ENCODE results near the gene TEP1. TPM values are rescaled to one million over a fixed set of nuclear protein-coding genes. Genes with fewer than 3 reads are reported as not detected.
"Not testable (repeated sequence)": the region's sequence is repeated elsewhere in the genome, so short reads cannot be mapped to it uniquely, and the experiment has no call there.

Gene TEP1
- total RNA-seq, 1 donor from 2014 or later = 10.4 TPM

DNA sequence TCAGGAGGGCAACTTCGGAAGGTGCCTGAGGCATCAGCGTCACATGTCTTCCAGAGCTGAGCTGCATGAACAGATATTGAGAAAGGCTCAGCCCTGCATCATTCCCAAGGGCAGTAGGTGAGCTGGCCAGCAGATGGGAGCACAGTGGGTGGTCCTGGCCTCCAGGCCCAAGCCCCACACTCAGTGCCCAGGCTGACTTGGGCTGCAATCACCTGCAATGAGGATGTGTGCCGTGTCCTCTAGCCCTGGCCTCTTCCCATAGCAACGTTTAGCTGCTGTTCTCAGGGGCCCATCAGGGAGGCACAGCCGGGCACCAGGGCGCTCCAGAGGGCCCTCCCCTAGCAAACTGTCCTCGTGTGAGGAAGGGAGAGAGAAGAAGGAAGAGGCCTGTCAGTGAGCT, 32.0 kb downstream of the TEP1 start:
- Histone ChIP-seq H3K4me1 (ENCODE audit: control insufficient read depth in 3 of 3, insufficient read depth in 3 of 3, low read length in 3 of 3) (no peaks in the 10 kb centered on the region), H3K27ac (ENCODE audit: low read depth, low read length) (no peak overlapping the region), H3K4me3 (ENCODE audit: low read length in 3 of 3) (no peak overlapping the region), H3K27me3 (ENCODE audit: control insufficient read depth in 3 of 3, insufficient read depth in 3 of 3, low read length in 3 of 3) (no peaks in the 10 kb centered on the region), H3K36me3 (ENCODE audit: control insufficient read depth in 3 of 3, insufficient read depth in 3 of 3, low read length in 3 of 3) (peaks cover 92 to 95% (median 95%) of the 10 kb centered on the region in 3 donors), H3K9ac (ENCODE audit: low read depth in 1 of 3, low read length in 3 of 3) (no peak overlapping the region), H3K9me3 (ENCODE audit: control insufficient read depth in 3 of 3, low read length in 3 of 3) (no peaks in the 10 kb centered on the region)

GRCh38 chr14:20380681-20381080, 32.6 kb downstream of the TEP1 start:
- no peaks in the 10 kb centered on the region for H3K27me3 ChIP-seq (ENCODE audit: control insufficient read depth in 3 of 3, insufficient read depth in 3 of 3, low read length in 3 of 3)
- no peaks in the 10 kb centered on the region for H3K9me3 ChIP-seq (ENCODE audit: control insufficient read depth in 3 of 3, low read length in 3 of 3)
- peaks cover 92 to 95% (median 95%) of the 10 kb centered on the region in 3 donors for H3K36me3 ChIP-seq (ENCODE audit: control insufficient read depth in 3 of 3, insufficient read depth in 3 of 3, low read length in 3 of 3)
- H3K4me3 ChIP-seq (ENCODE audit: low read length in 3 of 3) = no peak overlapping the region
- no peak overlapping the region for H3K9ac ChIP-seq (ENCODE audit: low read depth in 1 of 3, low read length in 3 of 3)
- no peaks in the 10 kb centered on the region for H3K4me1 ChIP-seq (ENCODE audit: control insufficient read depth in 3 of 3, insufficient read depth in 3 of 3, low read length in 3 of 3)
- H3K27ac ChIP-seq (ENCODE audit: low read depth, low read length) = no peak overlapping the region

GRCh38 chr14:20379743-20380142, 33.6 kb downstream of the TEP1 start:
- Histone ChIP-seq H3K4me3 (ENCODE audit: low read length in 3 of 3) (no peak overlapping the region), H3K36me3 (ENCODE audit: control insufficient read depth in 3 of 3, insufficient read depth in 3 of 3, low read length in 3 of 3) (peaks cover 90 to 97% (median 94%) of the 10 kb centered on the region in 3 donors), H3K4me1 (ENCODE audit: control insufficient read depth in 3 of 3, insufficient read depth in 3 of 3, low read length in 3 of 3) (no peaks in the 10 kb centered on the region), H3K27me3 (ENCODE audit: control insufficient read depth in 3 of 3, insufficient read depth in 3 of 3, low read length in 3 of 3) (no peaks in the 10 kb centered on the region), H3K9ac (ENCODE audit: low read depth in 1 of 3, low read length in 3 of 3) (no peak overlapping the region), H3K27ac (ENCODE audit: low read depth, low read length) (no peak overlapping the region), H3K9me3 (ENCODE audit: control insufficient read depth in 3 of 3, low read length in 3 of 3) (no peaks in the 10 kb centered on the region)

GRCh38 chr14:20377171-20377570, 36.1 kb downstream of the TEP1 start:
- no peaks in the 10 kb centered on the region for H3K4me1 ChIP-seq (ENCODE audit: control insufficient read depth in 3 of 3, insufficient read depth in 3 of 3, low read length in 3 of 3)

GRCh38 chr14:20376071-20376588, 37.2 kb downstream of the TEP1 start:
- no peak overlapping the region for H3K27ac ChIP-seq (ENCODE audit: low read depth, low read length)
- peaks cover 82 to 97% (median 93%) of the 10 kb centered on the region in 3 donors for H3K36me3 ChIP-seq (ENCODE audit: control insufficient read depth in 3 of 3, insufficient read depth in 3 of 3, low read length in 3 of 3)
- no peak overlapping the region for H3K4me3 ChIP-seq (ENCODE audit: low read length in 3 of 3)
- no peaks in the 10 kb centered on the region for H3K27me3 ChIP-seq (ENCODE audit: control insufficient read depth in 3 of 3, insufficient read depth in 3 of 3, low read length in 3 of 3)
- no peak overlapping the region for H3K9ac ChIP-seq (ENCODE audit: low read depth in 1 of 3, low read length in 3 of 3)
- H3K4me1 ChIP-seq (ENCODE audit: control insufficient read depth in 3 of 3, insufficient read depth in 3 of 3, low read length in 3 of 3) = no peaks in the 10 kb centered on the region
- no peaks in the 10 kb centered on the region for H3K9me3 ChIP-seq (ENCODE audit: control insufficient read depth in 3 of 3, low read length in 3 of 3)

More at GRCh38 chr14:20377171-20377570, 36.1 kb downstream of the TEP1 start:
- no peak overlapping the region for H3K9ac ChIP-seq (ENCODE audit: low read depth in 1 of 3, low read length in 3 of 3)
- H3K27me3 ChIP-seq (ENCODE audit: control insufficient read depth in 3 of 3, insufficient read depth in 3 of 3, low read length in 3 of 3) = no peaks in the 10 kb centered on the region
- peaks cover 85 to 97% (median 93%) of the 10 kb centered on the region in 3 donors for H3K36me3 ChIP-seq (ENCODE audit: control insufficient read depth in 3 of 3, insufficient read depth in 3 of 3, low read length in 3 of 3)
- H3K4me3 ChIP-seq (ENCODE audit: low read length in 3 of 3) = no peak overlapping the region
- H3K9me3 ChIP-seq (ENCODE audit: control insufficient read depth in 3 of 3, low read length in 3 of 3) = no peaks in the 10 kb centered on the region
- no peak overlapping the region for H3K27ac ChIP-seq (ENCODE audit: low read depth, low read length)

DNA sequence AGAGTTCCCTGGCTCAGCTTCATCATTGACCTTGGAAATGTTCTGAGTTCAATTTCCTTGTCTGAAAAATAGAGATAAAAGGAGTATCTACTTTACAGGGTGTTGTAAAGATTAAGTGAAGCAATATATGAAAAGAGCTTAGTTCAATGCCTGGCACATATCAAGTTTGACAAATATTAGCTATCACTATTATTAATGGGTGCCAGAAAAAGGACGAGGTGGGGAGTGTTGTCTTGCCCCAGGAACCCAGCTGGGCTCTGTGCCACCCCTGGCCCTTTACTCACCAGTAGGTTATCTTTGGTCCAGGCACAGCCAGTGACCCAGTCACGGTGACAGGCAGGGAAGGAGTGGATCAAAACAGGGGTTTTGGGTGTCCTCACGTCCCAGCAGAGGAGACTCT, 37.8 kb downstream of the TEP1 start:
- Histone ChIP-seq H3K9me3 (ENCODE audit: control insufficient read depth in 3 of 3, low read length in 3 of 3) (no peaks in the 10 kb centered on the region), H3K4me3 (ENCODE audit: low read length in 3 of 3) (no peak overlapping the region), H3K36me3 (ENCODE audit: control insufficient read depth in 3 of 3, insufficient read depth in 3 of 3, low read length in 3 of 3) (peaks cover 82 to 97% (median 93%) of the 10 kb centered on the region in 3 donors), H3K27ac (ENCODE audit: low read depth, low read length) (no peak overlapping the region), H3K27me3 (ENCODE audit: control insufficient read depth in 3 of 3, insufficient read depth in 3 of 3, low read length in 3 of 3) (no peaks in the 10 kb centered on the region), H3K4me1 (ENCODE audit: control insufficient read depth in 3 of 3, insufficient read depth in 3 of 3, low read length in 3 of 3) (no peaks in the 10 kb centered on the region), H3K9ac (ENCODE audit: low read depth in 1 of 3, low read length in 3 of 3) (no peak overlapping the region)

DNA sequence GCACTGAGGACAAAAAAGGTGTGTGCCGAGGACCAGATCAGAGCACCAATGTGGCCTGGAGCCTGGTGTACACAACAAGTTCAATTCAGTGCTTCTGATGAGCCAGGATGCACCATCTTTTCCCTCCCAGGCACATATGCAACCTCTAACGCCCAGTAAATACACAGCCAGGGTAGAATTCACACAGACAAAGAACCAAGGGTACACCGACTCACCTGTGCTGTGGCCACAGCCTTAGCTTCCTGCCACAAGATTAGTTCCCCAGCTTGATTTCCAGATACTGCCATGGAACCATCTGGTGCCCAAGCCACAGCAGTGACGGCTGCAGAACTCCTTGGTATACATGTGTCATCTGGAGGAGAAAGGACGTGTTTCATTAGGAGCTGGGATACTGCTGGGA, 40.5 kb downstream of the TEP1 start:
- Histone ChIP-seq H3K4me1 (ENCODE audit: control insufficient read depth in 3 of 3, insufficient read depth in 3 of 3, low read length in 3 of 3) (no peaks in the 10 kb centered on the region), H3K36me3 (ENCODE audit: control insufficient read depth in 3 of 3, insufficient read depth in 3 of 3, low read length in 3 of 3) (peaks cover 73 to 91% (median 86%) of the 10 kb centered on the region in 3 donors), H3K9ac (ENCODE audit: low read depth in 1 of 3, low read length in 3 of 3) (no peak overlapping the region), H3K27ac (ENCODE audit: low read depth, low read length) (no peak overlapping the region), H3K4me3 (ENCODE audit: low read length in 3 of 3) (no peak overlapping the region), H3K9me3 (ENCODE audit: control insufficient read depth in 3 of 3, low read length in 3 of 3) (no peaks in the 10 kb centered on the region), H3K27me3 (ENCODE audit: control insufficient read depth in 3 of 3, insufficient read depth in 3 of 3, low read length in 3 of 3) (no peaks in the 10 kb centered on the region)

DNA sequence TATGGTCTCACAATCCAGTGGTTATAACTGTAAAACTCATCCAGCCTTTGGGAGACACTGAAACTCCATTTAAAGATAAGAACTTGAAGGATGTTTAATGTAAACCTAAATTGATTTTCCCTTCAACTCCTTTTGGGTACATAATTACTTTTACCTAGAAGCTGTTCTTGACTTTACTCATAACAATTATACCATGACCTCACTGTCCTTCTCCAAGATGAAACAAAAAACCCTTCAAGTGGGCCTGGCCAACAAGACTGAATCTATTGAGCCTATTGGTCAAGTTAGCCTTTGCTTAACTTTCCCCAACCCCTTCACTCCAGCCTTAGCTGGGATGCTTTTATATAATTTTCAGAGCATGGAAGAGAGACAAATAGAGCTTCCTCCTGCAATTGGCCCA, 47.4 kb downstream of the TEP1 start:
- no peak overlapping the region for H3K4me3 ChIP-seq (ENCODE audit: low read length in 3 of 3)
- H3K4me1 ChIP-seq (ENCODE audit: control insufficient read depth in 3 of 3, insufficient read depth in 3 of 3, low read length in 3 of 3) = no peaks in the 10 kb centered on the region
- no peak overlapping the region for H3K27ac ChIP-seq (ENCODE audit: low read depth, low read length)
- H3K27me3 ChIP-seq (ENCODE audit: control insufficient read depth in 3 of 3, insufficient read depth in 3 of 3, low read length in 3 of 3) = no peaks in the 10 kb centered on the region
- H3K36me3 ChIP-seq (ENCODE audit: control insufficient read depth in 3 of 3, insufficient read depth in 3 of 3, low read length in 3 of 3) = peaks cover 31 to 52% (median 51%) of the 10 kb centered on the region in 3 donors
- H3K9ac ChIP-seq (ENCODE audit: low read depth in 1 of 3, low read length in 3 of 3) = no peak overlapping the region
- no peaks in the 10 kb centered on the region for H3K9me3 ChIP-seq (ENCODE audit: control insufficient read depth in 3 of 3, low read length in 3 of 3)

- not testable (repeated sequence) for H3K9ac ChIP-seq (ENCODE audit: low read depth in 1 of 3, low read length in 3 of 3); H3K27me3 ChIP-seq (ENCODE audit: control insufficient read depth in 3 of 3, insufficient read depth in 3 of 3, low read length in 3 of 3); H3K27ac ChIP-seq (ENCODE audit: low read depth, low read length); H3K4me1 ChIP-seq (ENCODE audit: control insufficient read depth in 3 of 3, insufficient read depth in 3 of 3, low read length in 3 of 3); H3K4me3 ChIP-seq (ENCODE audit: low read length in 3 of 3); H3K9me3 ChIP-seq (ENCODE audit: control insufficient read depth in 3 of 3, low read length in 3 of 3)
- H3K36me3 ChIP-seq (ENCODE audit: control insufficient read depth in 3 of 3, insufficient read depth in 3 of 3, low read length in 3 of 3) = peaks cover 40 to 55% (median 49%) of the 10 kb centered on the region in 3 donors
Observed at GRCh38 chr14:20358474-20358873, 54.8 kb downstream of the TEP1 start.

DNA sequence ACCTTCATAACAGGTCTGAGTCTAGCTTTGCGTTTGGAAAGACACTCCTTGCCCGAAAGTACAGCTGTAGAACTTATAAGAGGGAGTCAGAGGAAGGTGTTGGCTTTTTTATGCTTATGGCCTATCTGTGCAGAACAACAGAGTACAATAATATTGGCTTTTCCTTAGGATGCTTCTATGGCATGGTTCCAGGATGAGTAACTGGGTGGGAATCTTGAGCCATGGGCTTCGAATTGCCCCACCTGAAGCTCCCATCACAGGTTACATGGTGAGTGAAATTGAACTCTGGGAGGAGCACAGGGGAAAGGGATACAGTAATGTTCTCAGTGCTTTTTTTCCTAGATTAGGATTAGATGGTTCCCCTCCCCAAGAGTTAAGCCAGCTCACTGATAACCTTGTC, 56.9 kb downstream of the TEP1 start:
- Histone ChIP-seq H3K9ac (ENCODE audit: low read depth in 1 of 3, low read length in 3 of 3) (no peak overlapping the region), H3K27ac (ENCODE audit: low read depth, low read length) (no peak overlapping the region), H3K9me3 (ENCODE audit: control insufficient read depth in 3 of 3, low read length in 3 of 3) (no peaks in the 10 kb centered on the region), H3K4me1 (ENCODE audit: control insufficient read depth in 3 of 3, insufficient read depth in 3 of 3, low read length in 3 of 3) (no peaks in the 10 kb centered on the region), H3K27me3 (ENCODE audit: control insufficient read depth in 3 of 3, insufficient read depth in 3 of 3, low read length in 3 of 3) (no peaks in the 10 kb centered on the region), H3K36me3 (ENCODE audit: control insufficient read depth in 3 of 3, insufficient read depth in 3 of 3, low read length in 3 of 3) (peaks cover 52 to 64% (median 55%) of the 10 kb centered on the region in 3 donors), H3K4me3 (ENCODE audit: low read length in 3 of 3) (no peak overlapping the region)

Measured in skeletal muscle tissue (tissue), 4 donors.